Lung (tissue), 12 donors: Measurements from ENCODE around the gene TXK. TPM values are rescaled to one million over a fixed set of nuclear protein-coding genes. Genes with fewer than 3 reads are reported as not detected.

Experiments
- ATAC-seq: fragments of 200-7000 bp; cut with Tn5 transposase; one replicate; pipeline ENCODE4 v1.9.1; 2020; ENCODE audit warnings: moderate number of reproducible peaks; ENCODE audit not compliant: insufficient read depth, low FRiP score
- DNase-seq, 3 donors: peaks; one replicate each; pipeline ENCODE4 v3.0.0-alpha.2; 2013 to 2017
- H3K27ac ChIP-seq, 2 donors: one replicate each; pipeline ENCODE4 v1.5.1; 2013; ENCODE audit warnings: mild to moderate bottlenecking in 2 of 2, moderate library complexity in 2 of 2, control low read depth in 1 of 2, inconsistent platforms in 1 of 2, low read depth in 1 of 2, low read length in 1 of 2
- H3K27me3 ChIP-seq, 3 donors: one replicate each; pipeline ENCODE4 v1.5.1; 2013; ENCODE audit warnings: low read length in 2 of 3; ENCODE audit not compliant: control insufficient read depth in 3 of 3, insufficient read depth in 3 of 3
- H3K36me3 ChIP-seq, 4 donors: one replicate each; pipeline ENCODE4 v1.5.1; 2013; ENCODE audit warnings: low read length in 4 of 4, mild to moderate bottlenecking in 1 of 4, moderate library complexity in 1 of 4; ENCODE audit not compliant: control insufficient read depth in 4 of 4, insufficient read depth in 4 of 4
- H3K4me1 ChIP-seq, 5 donors: one replicate each; pipeline ENCODE4 v1.5.1; 2013; ENCODE audit warnings: low read length in 5 of 5, mild to moderate bottlenecking in 2 of 5, moderate library complexity in 1 of 5; ENCODE audit not compliant: control insufficient read depth in 5 of 5, insufficient read depth in 5 of 5
- H3K4me3 ChIP-seq: one replicate; pipeline ENCODE4 v1.5.1; 2013; ENCODE audit warnings: mild to moderate bottlenecking, control low read depth, moderate library complexity
- H3K9ac ChIP-seq, 2 donors: one replicate each; pipeline ENCODE4 v1.5.1; 2013; ENCODE audit warnings: low read length in 2 of 2, control low read depth in 1 of 2; ENCODE audit not compliant: insufficient read depth in 1 of 2
- H3K9me3 ChIP-seq, 4 donors: one replicate each; pipeline ENCODE4 v1.5.1; 2013; ENCODE audit warnings: low read length in 3 of 4, mild to moderate bottlenecking in 1 of 4, moderate library complexity in 1 of 4; ENCODE audit not compliant: control insufficient read depth in 4 of 4, insufficient read depth in 3 of 4
- WGBS, 2 donors: extraction: QIAGEN DNeasy Blood & Tissue Kit; methylation state at CpG; one replicate each; pipeline ENCODE4 v1.1.7; 2013; 5-methylcytosine and 5-hydroxymethylcytosine counted together
- polyA plus RNA-seq, 2 donors: library from polyadenylated mRNA; stranded (reverse); fragments of 200-250 nt; gene quantifications; one replicate each; pipeline ENCODE4 v1.2.1, GENCODE V29; 2013
- total RNA-seq, 2 donors: library from RNA; depleted of rRNA in 1 of 2; stranded (reverse); fragments of >200 nt in 1 of 2; gene quantifications; one replicate each; pipeline ENCODE4 v1.2.1, GENCODE V29; 2014 to 2021
- TF ChIP-seq, protein P1 (sequence below): IDR thresholded peaks from 2 replicates; pipeline ENCODE4 v1.5.1; 2012; ENCODE audit warnings: mild to moderate bottlenecking; ENCODE audit errors: control extremely low read depth, extremely low read depth
- donor health status: control.
- donor health status: control.
- donor health status: Bipolar disorder and iron deficiency.
- donor health status: healthy.
- donor health status: DM: yes; HTN: yes; CAD: no.

The TXK gene
- total and polyA plus RNA-seq, 4 donors, result 0.91 to 9.1 (median 2.0) TPM

DNA sequence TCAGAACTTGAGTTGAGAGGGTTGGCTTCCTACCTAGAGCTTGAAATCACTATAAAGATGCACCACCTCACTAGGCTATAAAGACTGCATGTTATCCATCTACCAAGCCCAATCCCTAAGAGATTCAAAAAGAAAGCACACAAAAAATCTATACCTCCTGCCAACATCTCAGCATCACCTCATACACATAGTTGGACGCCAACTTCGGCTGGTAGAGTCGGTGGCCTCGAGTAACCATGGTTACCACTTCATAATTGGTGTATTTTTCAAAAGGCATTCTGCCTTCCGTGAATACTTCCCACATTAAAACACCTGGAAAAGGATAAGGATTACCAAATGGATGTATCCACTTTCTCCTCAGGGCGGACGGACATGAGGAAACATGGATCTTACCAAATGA, 4.5 kb upstream of the TXK start:
- TF ChIP-seq, protein P1, sequence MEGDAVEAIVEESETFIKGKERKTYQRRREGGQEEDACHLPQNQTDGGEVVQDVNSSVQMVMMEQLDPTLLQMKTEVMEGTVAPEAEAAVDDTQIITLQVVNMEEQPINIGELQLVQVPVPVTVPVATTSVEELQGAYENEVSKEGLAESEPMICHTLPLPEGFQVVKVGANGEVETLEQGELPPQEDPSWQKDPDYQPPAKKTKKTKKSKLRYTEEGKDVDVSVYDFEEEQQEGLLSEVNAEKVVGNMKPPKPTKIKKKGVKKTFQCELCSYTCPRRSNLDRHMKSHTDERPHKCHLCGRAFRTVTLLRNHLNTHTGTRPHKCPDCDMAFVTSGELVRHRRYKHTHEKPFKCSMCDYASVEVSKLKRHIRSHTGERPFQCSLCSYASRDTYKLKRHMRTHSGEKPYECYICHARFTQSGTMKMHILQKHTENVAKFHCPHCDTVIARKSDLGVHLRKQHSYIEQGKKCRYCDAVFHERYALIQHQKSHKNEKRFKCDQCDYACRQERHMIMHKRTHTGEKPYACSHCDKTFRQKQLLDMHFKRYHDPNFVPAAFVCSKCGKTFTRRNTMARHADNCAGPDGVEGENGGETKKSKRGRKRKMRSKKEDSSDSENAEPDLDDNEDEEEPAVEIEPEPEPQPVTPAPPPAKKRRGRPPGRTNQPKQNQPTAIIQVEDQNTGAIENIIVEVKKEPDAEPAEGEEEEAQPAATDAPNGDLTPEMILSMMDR, result no peak
- Histone ChIP-seq H3K36me3 (peaks cover 0 to 12% (median 6%) of the 10 kb centered on the region in 4 donors), H3K27ac (no peak overlapping the region), H3K4me3 (no peak overlapping the region), H3K9ac (no peak overlapping the region), H3K4me1 (peaks cover 0 to 11% (median 0%) of the 10 kb centered on the region in 5 donors), H3K9me3 (no peaks in the 10 kb centered on the region), H3K27me3 (no peaks in the 10 kb centered on the region)
- DNase-seq, result no peak
- WGBS, 2 donors, result 93% methylated on average over 7 of the region's 7 CpGs
- no peak for ATAC-seq

DNA sequence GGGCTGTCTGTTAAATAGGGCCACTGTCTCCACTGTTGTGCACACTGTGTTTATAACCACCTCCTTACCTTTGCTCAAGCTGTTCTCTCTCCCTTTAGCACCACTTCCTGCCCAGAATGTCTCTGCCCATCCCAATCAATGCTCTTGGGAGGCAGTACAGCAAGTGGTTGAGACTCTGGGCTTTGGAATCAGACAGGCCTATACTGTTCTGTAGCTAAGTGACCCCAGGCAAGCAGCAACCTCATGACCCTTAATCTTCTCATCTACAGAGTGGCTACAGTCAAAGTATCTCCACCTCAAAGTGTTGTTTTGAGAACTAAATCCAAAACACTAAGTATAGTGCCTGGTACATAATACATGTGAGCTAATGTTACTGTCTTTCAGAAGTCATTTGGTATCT, 3.8 kb upstream of the TXK start:
- TF ChIP-seq, protein P1, result no peak
- DNase-seq (no peak), ATAC-seq (no peak)
- peaks cover 0 to 12% (median 6%) of the 10 kb centered on the region in 4 donors for H3K36me3 ChIP-seq
- H3K4me3 ChIP-seq, result no peak overlapping the region
- H3K27ac ChIP-seq, result peak overlapping the region in 1 of 2 donors; percentile 12
- no peaks in the 10 kb centered on the region for H3K9me3 ChIP-seq
- H3K4me1 ChIP-seq, result peaks cover 0 to 11% (median 0%) of the 10 kb centered on the region in 5 donors
- H3K9ac ChIP-seq, result no peak overlapping the region
- no peaks in the 10 kb centered on the region for H3K27me3 ChIP-seq

DNA sequence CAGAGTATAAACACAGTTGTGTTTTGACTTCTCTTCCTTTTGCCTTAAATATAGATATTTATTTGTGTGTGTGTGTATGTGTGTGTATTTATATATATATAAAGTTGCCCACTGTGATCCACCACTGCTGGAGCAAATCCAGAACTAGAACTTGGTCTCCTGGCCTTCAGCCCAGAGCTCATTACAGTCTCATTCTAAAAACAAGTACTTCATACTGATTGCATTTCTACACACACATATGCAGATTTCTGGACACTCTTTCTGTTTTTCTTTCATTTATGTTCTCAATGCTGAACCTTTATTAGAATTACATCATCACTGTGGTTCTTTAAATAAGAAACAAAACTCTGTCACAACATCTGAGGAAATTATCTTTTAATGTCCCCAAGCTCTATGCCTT, 381 bp downstream of the TXK start:
- Histone ChIP-seq H3K27ac (no peak overlapping the region), H3K9ac (peak overlapping the region in 1 of 2 donors; percentile 19), H3K36me3 (peaks cover 0 to 12% (median 5%) of the 10 kb centered on the region in 4 donors), H3K4me3 (no peak overlapping the region), H3K4me1 (peaks cover 0 to 21% (median 7%) of the 10 kb centered on the region in 5 donors), H3K27me3 (no peaks in the 10 kb centered on the region), H3K9me3 (no peaks in the 10 kb centered on the region)
- DNase-seq (peak; percentile 77 to 91 (median 87)), ATAC-seq (no peak)
- TF ChIP-seq, protein P1, result no peak

DNA sequence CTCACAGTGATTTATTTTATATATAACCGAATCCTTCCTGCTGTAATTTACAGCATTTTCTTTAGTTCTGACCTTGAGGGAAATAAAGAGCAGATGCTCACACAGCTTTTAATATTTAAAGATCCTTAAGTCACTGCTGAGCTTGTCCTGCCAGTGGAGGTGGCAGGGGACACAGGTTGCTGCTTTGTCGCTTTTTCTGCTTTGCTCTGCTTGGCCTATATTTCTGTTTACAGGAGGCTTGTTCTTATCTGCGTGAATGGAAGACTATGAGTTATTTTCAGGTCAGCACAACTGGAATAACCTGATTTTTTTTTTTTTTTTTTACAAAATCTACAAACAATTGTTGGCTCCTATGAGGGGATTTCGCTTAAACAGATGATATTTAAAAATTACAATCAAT, 2.3 kb downstream of the TXK start:
- TF ChIP-seq, protein P1, result no peak
- no peak overlapping the region for H3K4me3 ChIP-seq
- DNase-seq (no peak), ATAC-seq (no peak)
- H3K36me3 ChIP-seq, result peaks cover 0 to 5% (median 1%) of the 10 kb centered on the region in 4 donors
- no peaks in the 10 kb centered on the region for H3K27me3 ChIP-seq
- H3K4me1 ChIP-seq, result peaks cover 0 to 36% (median 9%) of the 10 kb centered on the region in 5 donors
- H3K9me3 ChIP-seq, result no peaks in the 10 kb centered on the region
- no peak overlapping the region for H3K9ac ChIP-seq
- 73% methylated on average over 4 of the region's 4 CpGs for WGBS, 2 donors
- no peak overlapping the region for H3K27ac ChIP-seq
